GM21717 (cell line): ENCODE data around the gene NRSN2.
"Not testable (repeated sequence)": the region's sequence is repeated elsewhere in the genome, so short reads cannot be mapped to it uniquely, and the experiment has no call there.

Source experiments
- ATAC-seq: cut with Tn5 transposase; IDR thresholded peaks from one replicate; pipeline ENCODE4 v1.9.1; 2021; ENCODE audit warnings: mild to moderate bottlenecking, moderate library complexity; ENCODE audit not compliant: unreplicated experiment

The NRSN2 gene

DNA sequence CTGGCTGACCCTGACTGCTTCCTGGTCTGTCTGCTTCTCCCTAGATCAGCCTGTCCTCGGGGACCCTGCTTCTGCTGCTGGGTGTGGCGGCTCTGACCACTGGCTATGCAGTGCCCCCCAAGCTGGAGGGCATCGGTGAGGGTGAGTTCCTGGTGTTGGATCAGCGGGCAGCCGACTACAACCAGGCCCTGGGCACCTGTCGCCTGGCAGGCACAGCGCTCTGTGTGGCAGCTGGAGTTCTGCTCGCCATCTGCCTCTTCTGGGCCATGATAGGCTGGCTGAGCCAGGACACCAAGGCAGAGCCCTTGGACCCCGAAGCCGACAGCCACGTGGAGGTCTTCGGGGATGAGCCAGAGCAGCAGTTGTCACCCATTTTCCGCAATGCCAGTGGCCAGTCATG lies 6.3 kb downstream of the NRSN2 start:
- ATAC-seq: no peak

- peak; percentile 80 for ATAC-seq
These were observed 7.5 kb downstream of the NRSN2 start for GRCh38 chr20:354298-354977.

- not testable (repeated sequence) for ATAC-seq
These were observed 9.2 kb downstream of the NRSN2 start for GRCh38 chr20:356154-356553.

DNA sequence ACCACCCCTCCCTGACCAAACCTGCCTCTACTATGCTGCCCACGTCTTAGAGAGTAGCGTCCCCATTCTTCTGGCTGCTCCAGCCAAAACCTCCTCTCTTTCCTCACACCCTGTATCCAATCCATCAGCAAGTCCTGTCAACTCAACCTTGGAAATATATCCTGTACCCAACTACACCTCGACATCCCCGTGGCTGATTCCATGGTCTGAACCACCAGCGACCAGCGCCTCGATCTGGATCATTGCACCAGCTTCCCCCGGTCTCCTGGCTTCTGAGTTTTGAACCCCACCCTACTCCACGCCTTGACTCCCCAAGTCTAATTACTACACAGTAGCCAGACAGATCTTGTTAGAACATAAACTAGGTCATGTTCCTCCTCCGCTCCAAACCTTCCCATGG lies 9.8 kb downstream of the NRSN2 start:
- ATAC-seq: no peak

DNA sequence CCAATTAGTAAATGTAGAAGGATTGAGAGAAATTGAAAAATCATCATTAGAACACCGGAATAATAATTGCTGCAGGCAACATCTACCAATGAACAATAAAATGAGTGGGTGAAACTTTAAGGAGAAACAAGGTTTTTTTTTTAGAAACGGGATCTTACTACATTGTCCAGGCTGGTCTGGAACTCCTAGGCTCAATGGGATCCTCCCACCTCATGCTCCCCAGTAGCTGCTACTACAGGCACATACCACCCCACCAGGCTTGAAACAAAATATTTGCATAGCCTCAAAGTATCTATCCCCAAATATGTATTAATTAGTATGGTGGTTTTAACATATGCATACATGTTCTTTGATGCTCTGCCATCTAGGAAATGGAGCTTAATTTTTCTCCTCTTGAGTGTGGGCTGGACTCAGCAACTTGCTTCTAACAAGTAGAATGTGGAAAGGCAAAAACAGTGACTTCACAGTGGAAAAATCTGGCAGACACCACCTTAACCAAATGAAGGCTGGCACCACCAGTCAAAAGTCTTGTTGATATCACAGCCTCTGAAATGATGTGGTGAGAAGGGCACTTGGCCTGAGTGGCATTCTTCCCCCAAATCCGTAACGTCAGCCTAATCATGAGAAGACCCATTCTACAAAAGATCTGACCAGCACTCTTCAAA lies 12.1 kb downstream of the NRSN2 start:
- no peak for ATAC-seq

DNA sequence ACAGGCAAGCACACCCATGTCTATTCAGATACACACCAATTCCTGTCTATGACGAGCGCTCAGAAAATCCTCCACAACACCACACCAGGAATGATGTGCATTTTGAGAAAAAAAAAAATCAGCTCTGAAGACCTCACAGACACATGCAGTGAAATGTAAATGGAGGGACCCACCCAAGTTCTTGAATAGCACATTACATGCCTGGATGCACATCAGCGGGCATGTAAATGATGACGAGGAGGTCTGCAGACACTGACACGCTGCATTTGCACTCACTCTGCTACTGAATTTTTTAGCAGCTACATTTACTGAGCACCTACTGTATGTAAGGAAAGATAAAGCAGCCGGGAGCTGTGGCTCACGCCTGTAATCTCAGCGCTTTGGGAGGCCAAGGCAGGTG lies 14.7 kb downstream of the NRSN2 start:
- ATAC-seq: no peak

GRCh38 chr20:362271-363254 lies 15.7 kb downstream of the NRSN2 start:
- no peak for ATAC-seq

DNA sequence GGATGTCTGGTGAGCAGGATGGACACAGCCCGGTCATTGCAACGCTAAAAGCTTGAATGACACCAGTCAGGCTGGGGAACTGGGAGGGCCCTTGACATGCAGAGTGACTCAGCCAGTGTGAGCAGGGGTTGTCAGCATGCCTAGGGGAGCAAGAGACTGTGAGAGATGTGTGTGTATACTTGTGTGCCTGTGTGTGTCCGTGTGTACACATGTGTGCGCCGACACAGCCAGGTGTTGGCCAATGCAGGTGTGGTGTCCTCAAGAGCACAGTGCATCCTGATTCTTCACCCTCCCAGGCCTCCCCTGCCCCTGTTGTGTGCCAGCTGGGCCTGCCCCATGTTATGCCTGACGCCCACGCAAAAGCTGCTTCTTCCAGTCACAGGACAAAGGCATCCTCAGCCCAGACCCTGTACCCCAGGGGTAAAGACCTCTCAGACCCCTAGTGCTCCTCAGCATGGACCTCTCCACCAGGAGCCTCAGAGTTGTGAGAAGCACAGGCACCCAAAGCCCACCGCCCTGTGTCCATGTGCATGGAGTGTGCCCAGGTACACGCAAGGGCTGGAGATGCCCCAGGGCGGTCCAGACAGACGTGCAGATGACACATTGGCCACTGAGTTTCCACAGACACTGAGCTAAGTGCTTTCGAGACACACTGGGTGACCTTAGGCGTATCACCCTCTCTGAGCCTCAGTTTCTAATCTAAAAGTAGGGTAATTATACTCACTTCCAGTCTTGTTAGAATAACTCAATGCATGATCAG lies 16.6 kb downstream of the NRSN2 start:
- no peak for ATAC-seq

GRCh38 chr20:364905-365794 lies 18.2 kb downstream of the NRSN2 start:
- no peak for ATAC-seq

DNA sequence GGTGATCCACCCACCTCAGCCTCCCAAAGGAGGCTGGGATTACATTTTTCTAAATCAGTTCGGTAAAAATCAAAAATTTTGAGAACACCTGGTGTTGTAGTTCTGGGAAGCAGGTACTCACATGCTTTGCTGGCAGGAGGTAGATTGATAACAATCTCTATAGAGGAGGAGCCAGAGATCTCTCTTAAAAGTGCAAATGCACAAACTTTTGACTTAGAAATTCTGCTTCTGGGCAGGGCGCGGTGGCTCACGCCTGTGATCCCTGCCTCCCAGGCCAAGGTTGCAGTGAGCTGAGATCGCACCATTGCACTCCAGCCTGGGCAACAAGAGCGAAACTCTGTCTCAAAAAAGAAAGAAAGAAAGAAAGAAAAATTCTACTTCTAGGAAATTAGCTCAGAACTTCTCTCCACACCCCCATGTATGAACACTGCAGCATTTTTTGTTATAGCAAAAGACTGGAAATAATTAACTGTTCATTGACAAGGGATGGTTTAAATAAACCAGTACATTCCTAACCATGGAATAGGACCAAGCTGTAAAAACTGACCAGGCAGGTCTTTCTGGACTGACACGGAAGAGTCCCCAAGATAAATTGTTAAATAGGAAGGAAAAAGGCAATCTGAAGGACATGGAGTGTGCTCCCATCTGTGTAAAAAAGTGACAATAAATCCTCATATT lies 19.3 kb downstream of the NRSN2 start:
- no peak for ATAC-seq

GRCh38 chr20:366719-367485 lies 20.0 kb downstream of the NRSN2 start:
- no peak for ATAC-seq

DNA sequence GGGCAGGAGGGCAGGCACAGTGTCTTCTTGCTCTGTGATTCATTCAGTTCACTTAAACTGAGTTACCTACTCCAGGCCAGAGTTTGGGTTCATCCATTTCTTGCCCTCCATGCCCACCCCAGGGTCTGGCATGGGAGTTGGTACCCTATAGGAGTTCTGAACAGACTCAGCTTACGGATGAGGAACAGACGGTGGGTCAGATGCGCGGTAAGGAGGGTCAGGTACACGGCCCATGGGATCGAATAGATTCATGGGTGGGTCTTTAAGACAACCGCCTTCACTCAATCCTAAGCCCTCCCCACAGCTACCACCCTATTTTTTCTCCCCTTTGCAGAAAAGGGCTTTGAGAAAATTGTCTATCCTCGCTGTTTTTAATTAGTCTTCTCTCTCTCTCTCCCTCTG lies 20.6 kb downstream of the NRSN2 start:
- no peak for ATAC-seq

GRCh38 chr20:368915-369314 lies 22.0 kb downstream of the NRSN2 start:
- ATAC-seq: no peak

- ATAC-seq: no peak
These were observed 23.3 kb downstream of the NRSN2 start for GRCh38 chr20:370151-370600.

- no peak for ATAC-seq
These were observed 24.3 kb downstream of the NRSN2 start for GRCh38 chr20:370977-371754.

DNA sequence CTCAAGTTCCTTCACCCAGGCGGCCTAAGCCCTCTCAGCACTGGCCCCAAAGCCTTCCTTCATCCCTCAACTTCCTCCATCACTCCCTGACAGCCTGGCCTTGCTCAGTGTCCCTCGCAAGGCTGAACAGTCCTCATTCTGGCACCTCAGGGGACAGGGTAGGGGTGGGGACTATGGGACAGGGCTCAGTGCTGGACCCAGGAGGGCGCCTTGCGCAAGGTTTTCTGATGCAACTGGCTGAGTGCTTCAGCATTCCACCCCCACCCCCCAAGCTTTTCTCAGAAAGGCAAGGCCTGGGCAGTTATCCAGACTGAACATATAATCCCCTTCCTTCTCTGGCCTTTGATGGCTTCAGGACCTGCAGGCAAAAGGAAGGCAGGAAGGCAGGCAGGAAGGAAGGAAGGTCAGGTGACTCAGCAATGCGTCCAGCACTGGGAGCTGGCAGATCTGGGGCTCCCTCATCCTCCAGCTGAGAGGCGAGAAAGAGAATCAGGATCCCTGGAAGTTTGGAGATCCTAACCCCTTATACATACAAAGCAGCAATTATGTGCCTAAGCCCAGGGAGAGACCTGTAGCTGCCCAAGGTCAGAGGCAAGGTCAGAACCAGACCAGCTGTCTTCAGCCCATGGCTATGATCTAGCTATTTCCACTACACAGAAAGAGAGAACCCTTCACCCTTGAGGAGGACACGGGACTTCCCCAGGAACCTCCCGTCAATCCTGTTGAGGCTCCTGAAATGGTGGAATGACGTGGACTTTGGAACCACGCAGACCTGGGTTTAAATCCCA lies 25.0 kb downstream of the NRSN2 start:
- no peak for ATAC-seq

DNA sequence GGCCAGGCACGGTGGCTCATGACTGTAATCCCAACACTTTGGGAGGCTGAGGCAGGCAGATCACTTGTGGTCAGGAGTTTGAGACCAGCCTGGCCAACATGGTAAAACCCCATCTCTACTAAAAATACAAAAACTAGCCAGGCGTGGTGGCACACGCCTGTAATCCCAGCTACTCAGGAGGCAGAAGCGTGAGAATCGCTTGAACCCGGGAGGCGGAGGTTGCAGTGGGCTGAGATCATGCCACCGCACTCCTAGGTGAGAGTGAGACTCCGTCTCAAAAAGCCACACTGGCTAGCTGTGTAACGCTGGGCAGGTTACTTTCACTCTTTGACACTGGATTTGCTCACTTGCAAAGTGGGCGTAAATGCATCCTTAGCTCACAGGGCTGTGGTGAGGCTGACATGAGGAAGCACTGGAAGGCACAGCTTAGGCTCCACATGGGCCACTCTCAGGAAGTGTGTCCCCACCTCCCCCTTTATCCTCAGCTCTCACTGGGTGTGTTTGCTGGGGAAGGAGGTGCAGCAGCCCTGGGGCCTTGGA lies 25.7 kb downstream of the NRSN2 start:
- ATAC-seq: not testable (repeated sequence)
